Measurements from ENCODE around the gene WRAP53.

GRCh38 chr17:7721612-7722011 lies 33.3 kb downstream of the WRAP53 start:
- no peak for TF ChIP-seq CTCF (conservative IDR thresholded peaks at IDR 0.05; ENCODE audit: low read depth, low read length)
- TF ChIP-seq EZH2 (IDR thresholded peaks at IDR 0.05; ENCODE audit: low read length, unreplicated experiment), result no peak

Measured in PC-3 (cell line).